Natural killer cell (primary cell): ENCODE data around the gene OTOGL. TPM values are rescaled to one million over a fixed set of nuclear protein-coding genes. Genes with fewer than 3 reads are reported as not detected.

Experiments
- ATAC-seq, 3 donors: fragments of 150-1000 bp in 2 of 3; fragments of 200-7000 bp in 1 of 3; cut with Tn5 transposase; 1 replicate in 1 of 3; 2 replicates in 2 of 3; pipeline ENCODE4 v1.10.0; 2021; ENCODE audit warnings: mild to moderate bottlenecking in 2 of 3, moderate library complexity in 2 of 3
- DNase-seq, 2 donors: peaks; one replicate each; pipeline versions ENCODE4 v3.0.0 to v3.0.0-alpha.2; 2013 to 2021; ENCODE audit warnings: mixed read lengths in 1 of 2
- H3K27ac ChIP-seq: one replicate; pipeline ENCODE4 v1.5.1; 2013; ENCODE audit warnings: mild to moderate bottlenecking, low read length
- H3K27me3 ChIP-seq: one replicate; pipeline ENCODE4 v1.6.1; 2013; ENCODE audit warnings: low read length; ENCODE audit not compliant: control insufficient read depth, insufficient read depth
- H3K36me3 ChIP-seq: one replicate; pipeline ENCODE4 v1.6.1; 2013; ENCODE audit warnings: low read length; ENCODE audit not compliant: control insufficient read depth, insufficient read depth
- H3K4me1 ChIP-seq: one replicate; pipeline ENCODE4 v1.6.1; 2013; ENCODE audit warnings: low read length; ENCODE audit not compliant: control insufficient read depth, insufficient read depth
- H3K4me3 ChIP-seq: one replicate; pipeline ENCODE4 v1.5.1; 2013; ENCODE audit warnings: low read length
- H3K9me3 ChIP-seq: one replicate; pipeline ENCODE4 v1.6.1; 2013; ENCODE audit warnings: low read length; ENCODE audit not compliant: control insufficient read depth, insufficient read depth
- H3K27ac Mint-ChIP-seq, 2 donors: one replicate each; pipeline ENCODE4 v1.8.0; 2022; ENCODE audit warnings: mild to moderate bottlenecking in 2 of 2, mixed read lengths in 2 of 2, moderate library complexity in 1 of 2
- H3K27me3 Mint-ChIP-seq, 2 donors: one replicate each; pipeline ENCODE4 v1.8.0; 2022; ENCODE audit warnings: low read depth in 2 of 2, mixed read lengths in 2 of 2
- H3K36me3 Mint-ChIP-seq: one replicate; pipeline ENCODE4 v1.8.0; 2022; ENCODE audit warnings: mixed read lengths
- H3K4me1 Mint-ChIP-seq, 2 donors: one replicate each; pipeline ENCODE4 v1.8.0; 2022; ENCODE audit warnings: mixed read lengths in 2 of 2
- H3K4me3 Mint-ChIP-seq: one replicate; pipeline ENCODE4 v1.8.0; 2022; ENCODE audit warnings: mild to moderate bottlenecking, moderate library complexity, mixed read lengths
- H3K9me3 Mint-ChIP-seq, 2 donors: one replicate each; pipeline ENCODE4 v1.8.0; 2022; ENCODE audit warnings: mixed read lengths in 2 of 2
- WGBS: methylation state at CpG from one replicate; pipeline ENCODE4 v1.1.7; 2013; ENCODE audit warnings: missing lambda C conversion rate; ENCODE audit not compliant: insufficient coverage; 5-methylcytosine and 5-hydroxymethylcytosine counted together
- intact Hi-C: fragments of 100-400 bp; cut with micrococcal nuclease; formaldehyde crosslinking; loops from one replicate; pipeline ENCODE4 v1.14.2; 2022
- total RNA-seq, 4 donors: library from RNA; stranded (reverse); fragments of 120-200 nt in 1 of 4; gene quantifications; one replicate each; pipeline versions ENCODE4 v1.2.3 to v1.2.4, GENCODE V29; 2013 to 2022
- TF ChIP-seq, protein P1 (sequence below): fragments of 200-600 bp; IDR thresholded peaks from one replicate; pipeline ENCODE4 v1.8.0; 2022; ENCODE audit warnings: antibody characterized with exemption

OTOGL gene
- total RNA-seq, 3 donors from 2014 or later (not counting 1 experiment from before 2014, with no cell fraction given): not detected

DNA sequence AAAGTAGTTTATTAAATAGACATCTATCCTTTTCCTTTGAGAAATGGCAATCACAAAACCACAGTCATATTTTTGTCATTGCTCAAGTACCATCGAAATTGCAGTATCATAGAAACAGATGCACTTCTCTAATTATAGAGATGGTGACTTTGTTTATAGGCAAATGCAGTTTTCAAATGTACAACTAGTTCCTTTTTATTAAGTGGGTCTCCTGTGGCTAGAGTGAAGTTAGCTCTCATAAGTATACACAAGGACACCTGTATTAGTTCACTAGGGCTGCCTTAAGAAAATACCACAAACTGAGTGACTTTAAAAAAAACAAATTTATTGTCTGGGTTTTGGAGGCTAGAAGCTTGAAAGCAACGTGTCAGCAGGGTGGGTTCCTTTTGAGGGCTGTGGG lies 62.8 kb downstream of the OTOGL start:
- no peak for ATAC-seq
- WGBS: no CpG with 5 or more reads among the region's 2 CpGs
- H3K27me3 Mint-ChIP-seq: no peaks in the 10 kb centered on the region
- TF ChIP-seq, protein P1, sequence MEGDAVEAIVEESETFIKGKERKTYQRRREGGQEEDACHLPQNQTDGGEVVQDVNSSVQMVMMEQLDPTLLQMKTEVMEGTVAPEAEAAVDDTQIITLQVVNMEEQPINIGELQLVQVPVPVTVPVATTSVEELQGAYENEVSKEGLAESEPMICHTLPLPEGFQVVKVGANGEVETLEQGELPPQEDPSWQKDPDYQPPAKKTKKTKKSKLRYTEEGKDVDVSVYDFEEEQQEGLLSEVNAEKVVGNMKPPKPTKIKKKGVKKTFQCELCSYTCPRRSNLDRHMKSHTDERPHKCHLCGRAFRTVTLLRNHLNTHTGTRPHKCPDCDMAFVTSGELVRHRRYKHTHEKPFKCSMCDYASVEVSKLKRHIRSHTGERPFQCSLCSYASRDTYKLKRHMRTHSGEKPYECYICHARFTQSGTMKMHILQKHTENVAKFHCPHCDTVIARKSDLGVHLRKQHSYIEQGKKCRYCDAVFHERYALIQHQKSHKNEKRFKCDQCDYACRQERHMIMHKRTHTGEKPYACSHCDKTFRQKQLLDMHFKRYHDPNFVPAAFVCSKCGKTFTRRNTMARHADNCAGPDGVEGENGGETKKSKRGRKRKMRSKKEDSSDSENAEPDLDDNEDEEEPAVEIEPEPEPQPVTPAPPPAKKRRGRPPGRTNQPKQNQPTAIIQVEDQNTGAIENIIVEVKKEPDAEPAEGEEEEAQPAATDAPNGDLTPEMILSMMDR: no peak
- Histone ChIP-seq H3K4me1 (peaks cover 3% of the 10 kb centered on the region), H3K36me3 (no peaks in the 10 kb centered on the region), H3K27ac (no peak overlapping the region), H3K9me3 (no peaks in the 10 kb centered on the region), H3K4me3 (no peak overlapping the region), H3K27me3 (no peaks in the 10 kb centered on the region)
- intact Hi-C loops: loop anchor here (10.0 kb wide), 1 partner anchor 247 kb away; no protein-coding TSS in a partner anchor
- H3K9me3 Mint-ChIP-seq: peaks cover 0 to 3% of the 10 kb centered on the region in 2 donors
- no peak overlapping the region for H3K4me3 Mint-ChIP-seq
- DNase-seq: no peak
- peaks cover 20 to 30% of the 10 kb centered on the region in 2 donors for H3K4me1 Mint-ChIP-seq
- H3K27ac Mint-ChIP-seq: no peak overlapping the region
- no peaks in the 10 kb centered on the region for H3K36me3 Mint-ChIP-seq

- H3K9me3 ChIP-seq: no peaks in the 10 kb centered on the region
- Mint-ChIP-seq H3K9me3 (peaks cover 0 to 5% of the 10 kb centered on the region in 2 donors), H3K4me3 (no peak overlapping the region), H3K27ac (peak overlapping the region in 1 of 2 donors; percentile 23), H3K27me3 (no peaks in the 10 kb centered on the region), H3K36me3 (no peaks in the 10 kb centered on the region), H3K4me1 (peaks cover 50 to 56% of the 10 kb centered on the region in 2 donors)
- peaks cover 9% of the 10 kb centered on the region for H3K4me1 ChIP-seq
- H3K36me3 ChIP-seq: no peaks in the 10 kb centered on the region
- intact Hi-C loops: loop anchor here (10.0 kb wide), 1 partner anchor 251 kb away; no protein-coding TSS in a partner anchor
- no peak for DNase-seq
- no peak overlapping the region for H3K4me3 ChIP-seq
- H3K27ac ChIP-seq: no peak overlapping the region
- ATAC-seq: no peak
- TF ChIP-seq, protein P1: no peak
- no peaks in the 10 kb centered on the region for H3K27me3 ChIP-seq
Observed at GRCh38 chr12:80165746-80166145, 66.4 kb downstream of the OTOGL start.

DNA sequence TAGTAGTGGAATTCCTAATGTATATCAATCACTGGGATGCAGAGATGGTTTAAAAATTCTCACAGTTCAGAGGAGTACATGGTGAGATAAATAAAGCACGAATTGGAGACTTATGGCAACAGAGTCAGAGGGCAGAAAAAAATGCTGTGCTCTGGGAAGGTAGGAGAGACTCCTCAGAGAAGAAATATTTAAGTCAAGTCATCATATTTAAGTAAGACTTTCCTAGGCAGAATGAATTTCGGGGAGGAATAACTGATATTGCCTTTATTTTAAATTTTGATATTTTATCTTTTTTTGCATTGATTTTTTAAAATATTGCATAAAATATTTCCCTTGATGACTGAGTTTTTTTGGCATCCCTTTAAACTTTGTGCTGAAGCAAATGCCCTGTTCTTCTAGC lies 67.4 kb downstream of the OTOGL start:
- intact Hi-C loops: loop anchor here (10.0 kb wide), 1 partner anchor 252 kb away; no protein-coding TSS in a partner anchor
- Mint-ChIP-seq H3K36me3 (no peaks in the 10 kb centered on the region), H3K27me3 (no peaks in the 10 kb centered on the region), H3K27ac (no peak overlapping the region), H3K9me3 (peaks cover 0 to 5% of the 10 kb centered on the region in 2 donors), H3K4me3 (peak overlapping the region; percentile 61), H3K4me1 (peaks cover 50 to 56% of the 10 kb centered on the region in 2 donors)
- WGBS: 89% methylated on average over 1 of the region's 2 CpGs
- TF ChIP-seq, protein P1: no peak
- H3K4me3 ChIP-seq: no peak overlapping the region
- no peaks in the 10 kb centered on the region for H3K36me3 ChIP-seq
- DNase-seq (no peak), ATAC-seq (no peak)
- H3K9me3 ChIP-seq: no peaks in the 10 kb centered on the region
- peaks cover 9% of the 10 kb centered on the region for H3K4me1 ChIP-seq
- H3K27me3 ChIP-seq: no peaks in the 10 kb centered on the region
- no peak overlapping the region for H3K27ac ChIP-seq

GRCh38 chr12:80168936-80169335 lies 69.6 kb downstream of the OTOGL start:
- Mint-ChIP-seq H3K36me3 (no peaks in the 10 kb centered on the region), H3K27me3 (no peaks in the 10 kb centered on the region), H3K27ac (peak overlapping the region; percentile 74 to 78), H3K4me1 (peaks cover 56% of the 10 kb centered on the region in 2 donors), H3K9me3 (peaks cover 0 to 2% of the 10 kb centered on the region in 2 donors), H3K4me3 (peak overlapping the region; percentile 86)
- Histone ChIP-seq H3K4me1 (peaks cover 9% of the 10 kb centered on the region), H3K9me3 (no peaks in the 10 kb centered on the region), H3K36me3 (no peaks in the 10 kb centered on the region), H3K4me3 (no peak overlapping the region), H3K27ac (no peak overlapping the region), H3K27me3 (no peaks in the 10 kb centered on the region)
- no peak for ATAC-seq
- intact Hi-C loops: loop anchor here (10.0 kb wide), 1 partner anchor 254 kb away; no protein-coding TSS in a partner anchor
- DNase-seq: no peak
- TF ChIP-seq, protein P1: no peak
